Measurements from ENCODE around the gene RALGAPA1. TPM values are rescaled to one million over a fixed set of nuclear protein-coding genes. Genes with fewer than 3 reads are reported as not detected.
"Not testable (repeated sequence)": the region's sequence is repeated elsewhere in the genome, so short reads cannot be mapped to it uniquely, and the experiment has no call there.

Gene RALGAPA1
- total and polyA plus RNA-seq, 2 experiments from 2014 or later: 7.5 to 22.2 TPM

GRCh38 chr14:35786856-35787255 is 22.2 kb downstream of the RALGAPA1 start:
- no peak for TF ChIP-seq EZH2 (IDR thresholded peaks at IDR 0.05; ENCODE audit: insufficient read depth, poor library complexity, severe bottlenecking)
- no peak for TF ChIP-seq EZH2phosphoT487 (IDR thresholded peaks at IDR 0.05; ENCODE audit: insufficient read depth, low read depth)
- Histone ChIP-seq H3K9me3 (ENCODE audit: low read depth) (no peaks in the 10 kb centered on the region), H3K9ac (no peak overlapping the region), H3K36me3 (ENCODE audit: low read depth) (no peaks in the 10 kb centered on the region), H3K27me3 (replicated peaks; ENCODE audit: insufficient read depth) (no peaks in the 10 kb centered on the region), H3K4me1 (ENCODE audit: insufficient read depth) (no peaks in the 10 kb centered on the region), H3K27ac (no peak overlapping the region), H3K9me2 (ENCODE audit: insufficient read depth) (no peaks in the 10 kb centered on the region), H4K20me1 (ENCODE audit: insufficient read depth) (no peaks in the 10 kb centered on the region; the same call in 1 of the 2 replicates), H3K79me2 (ENCODE audit: insufficient read depth) (peaks cover 56% of the 10 kb centered on the region), H3K4me3 (no peak overlapping the region), H3K4me2 (ENCODE audit: unreplicated experiment) (no peak overlapping the region), H2AFZ (no peak overlapping the region), H3F3A (ENCODE audit: insufficient read depth) (no peaks in the 10 kb centered on the region)
- in situ Hi-C loops (cut with MboI): no loop called here
- DNase-seq: no peak
- WGBS, 2 experiments (ENCODE audit: low coverage in 1 of 2, low lambda C conversion rate in 2 of 2, missing lambda C conversion rate in 2 of 2): 91 to 95% methylated on average over 2 of the region's 2 CpGs

GRCh38 chr14:35783699-35784098 is 25.4 kb downstream of the RALGAPA1 start:
- no peak for DNase-seq
- H3K27ac ChIP-seq: no peak overlapping the region
- no peaks in the 10 kb centered on the region for H3K4me1 ChIP-seq (ENCODE audit: insufficient read depth)
- no peak overlapping the region for H3K4me2 ChIP-seq (ENCODE audit: unreplicated experiment)
- H4K20me1 ChIP-seq (ENCODE audit: insufficient read depth): no peaks in the 10 kb centered on the region; the same call in 1 of the 2 replicates
- H3K36me3 ChIP-seq (ENCODE audit: low read depth): no peaks in the 10 kb centered on the region
- no peak overlapping the region for H3K4me3 ChIP-seq
- H3K9me2 ChIP-seq (ENCODE audit: insufficient read depth): no peaks in the 10 kb centered on the region
- whole genome bisulfite sequencing, 2 experiments (ENCODE audit: low coverage in 1 of 2, low lambda C conversion rate in 2 of 2, missing lambda C conversion rate in 2 of 2): 32 to 38% methylated on average over 1 of the region's 1 CpG
- no peaks in the 10 kb centered on the region for H3F3A ChIP-seq (ENCODE audit: insufficient read depth)
- H3K9me3 ChIP-seq (ENCODE audit: low read depth): peaks cover 2% of the 10 kb centered on the region
- H3K27me3 ChIP-seq (replicated peaks; ENCODE audit: insufficient read depth): no peaks in the 10 kb centered on the region
- H2AFZ ChIP-seq: no peak overlapping the region
- in situ Hi-C loops (cut with MboI): no loop called here
- peaks cover 86% of the 10 kb centered on the region for H3K79me2 ChIP-seq (ENCODE audit: insufficient read depth)
- no peak for TF ChIP-seq EZH2phosphoT487 (IDR thresholded peaks at IDR 0.05; ENCODE audit: insufficient read depth, low read depth)
- no peak for TF ChIP-seq EZH2 (IDR thresholded peaks at IDR 0.05; ENCODE audit: insufficient read depth, poor library complexity, severe bottlenecking)
- no peak overlapping the region for H3K9ac ChIP-seq

GRCh38 chr14:35779368-35779767 is 29.7 kb downstream of the RALGAPA1 start:
- H3K9me2 ChIP-seq (ENCODE audit: insufficient read depth): no peaks in the 10 kb centered on the region
- peaks cover 2% of the 10 kb centered on the region for H3K9me3 ChIP-seq (ENCODE audit: low read depth)
- H3F3A ChIP-seq (ENCODE audit: insufficient read depth): no peaks in the 10 kb centered on the region
- H3K9ac ChIP-seq: no peak overlapping the region
- H3K79me2 ChIP-seq (ENCODE audit: insufficient read depth): peaks cover 79% of the 10 kb centered on the region
- H3K4me1 ChIP-seq (ENCODE audit: insufficient read depth): no peaks in the 10 kb centered on the region
- DNase-seq: no peak
- TF ChIP-seq EZH2phosphoT487 (IDR thresholded peaks at IDR 0.05; ENCODE audit: insufficient read depth, low read depth) (no peak), EZH2 (IDR thresholded peaks at IDR 0.05; ENCODE audit: insufficient read depth, poor library complexity, severe bottlenecking) (no peak)
- H3K4me3 ChIP-seq: no peak overlapping the region
- no peaks in the 10 kb centered on the region; the same call in 1 of the 2 replicates for H4K20me1 ChIP-seq (ENCODE audit: insufficient read depth)
- H2AFZ ChIP-seq: no peak overlapping the region
- 97 to 99% methylated on average over 3 of the region's 3 CpGs for WGBS, 2 experiments (ENCODE audit: low coverage in 1 of 2, low lambda C conversion rate in 2 of 2, missing lambda C conversion rate in 2 of 2)
- in situ Hi-C loops (cut with MboI): no loop called here
- H3K27me3 ChIP-seq (replicated peaks; ENCODE audit: insufficient read depth): no peaks in the 10 kb centered on the region
- no peak overlapping the region for H3K27ac ChIP-seq
- H3K36me3 ChIP-seq (ENCODE audit: low read depth): 0 out of 2 replicates have a peak, but pooled peaks cover 6% of the 10 kb centered on the region
- H3K4me2 ChIP-seq (ENCODE audit: unreplicated experiment): no peak overlapping the region

GRCh38 chr14:35777550-35777949 is 31.5 kb downstream of the RALGAPA1 start:
- DNase-seq; in situ Hi-C loops (cut with MboI); H3K36me3 ChIP-seq (ENCODE audit: low read depth); H2AFZ ChIP-seq; H3K9me2 ChIP-seq (ENCODE audit: insufficient read depth); H3K9me3 ChIP-seq (ENCODE audit: low read depth); H3K4me2 ChIP-seq (ENCODE audit: unreplicated experiment); H3K27ac ChIP-seq; H3K9ac ChIP-seq; H3F3A ChIP-seq (ENCODE audit: insufficient read depth); H3K27me3 ChIP-seq (replicated peaks; ENCODE audit: insufficient read depth); H3K4me3 ChIP-seq; H4K20me1 ChIP-seq (ENCODE audit: insufficient read depth); H3K4me1 ChIP-seq (ENCODE audit: insufficient read depth): not testable (repeated sequence)
- 96 to 100% methylated on average over 5 of the region's 5 CpGs for WGBS, 2 experiments (ENCODE audit: low coverage in 1 of 2, low lambda C conversion rate in 2 of 2, missing lambda C conversion rate in 2 of 2)
- peaks cover 62% of the 10 kb centered on the region for H3K79me2 ChIP-seq (ENCODE audit: insufficient read depth)

DNA sequence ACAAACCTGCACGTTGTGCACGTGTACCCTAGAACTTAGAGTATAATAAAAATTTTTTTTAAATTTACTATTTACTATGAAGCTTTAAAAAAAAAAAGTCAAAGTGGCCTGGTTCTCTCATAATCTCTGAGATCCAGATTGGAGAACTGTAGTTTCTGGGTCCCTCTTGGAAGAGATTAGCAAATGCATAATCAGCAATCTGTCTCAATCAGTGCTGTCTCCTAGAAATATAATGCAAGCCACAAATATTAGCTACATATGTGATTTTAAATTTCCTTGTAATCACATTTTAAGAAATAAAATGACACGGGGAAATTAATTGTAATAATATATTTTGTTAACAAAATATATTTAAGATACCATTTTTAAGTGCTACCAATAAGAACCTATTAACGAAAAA is 32.3 kb downstream of the RALGAPA1 start:
- no peak for DNase-seq
- H3K27ac ChIP-seq: no peak overlapping the region
- H3K4me3 ChIP-seq: no peak overlapping the region
- in situ Hi-C loops (cut with MboI): no loop called here
- no peak overlapping the region for H3K4me2 ChIP-seq (ENCODE audit: unreplicated experiment)
- H4K20me1 ChIP-seq (ENCODE audit: insufficient read depth): no peaks in the 10 kb centered on the region; the same call in 1 of the 2 replicates
- no peaks in the 10 kb centered on the region for H3F3A ChIP-seq (ENCODE audit: insufficient read depth)
- H3K79me2 ChIP-seq (ENCODE audit: insufficient read depth): peaks cover 55% of the 10 kb centered on the region
- no peaks in the 10 kb centered on the region for H3K9me2 ChIP-seq (ENCODE audit: insufficient read depth)
- no peaks in the 10 kb centered on the region for H3K4me1 ChIP-seq (ENCODE audit: insufficient read depth)
- 0 out of 2 replicates have a peak, but pooled peaks cover 6% of the 10 kb centered on the region for H3K36me3 ChIP-seq (ENCODE audit: low read depth)
- H3K27me3 ChIP-seq (replicated peaks; ENCODE audit: insufficient read depth): no peaks in the 10 kb centered on the region
- H3K9me3 ChIP-seq (ENCODE audit: low read depth): peaks cover 2% of the 10 kb centered on the region
- no peak overlapping the region for H3K9ac ChIP-seq
- H2AFZ ChIP-seq: no peak overlapping the region
- no peak for TF ChIP-seq EZH2phosphoT487 (IDR thresholded peaks at IDR 0.05; ENCODE audit: insufficient read depth, low read depth)
- TF ChIP-seq EZH2 (IDR thresholded peaks at IDR 0.05; ENCODE audit: insufficient read depth, poor library complexity, severe bottlenecking): no peak
- WGBS, 2 experiments (ENCODE audit: low coverage in 1 of 2, low lambda C conversion rate in 2 of 2, missing lambda C conversion rate in 2 of 2): 93 to 94% methylated on average over 4 of the region's 4 CpGs

GRCh38 chr14:35776085-35776484 is 33.0 kb downstream of the RALGAPA1 start:
- in situ Hi-C loops (cut with MboI); H3K9ac ChIP-seq; H3K4me2 ChIP-seq (ENCODE audit: unreplicated experiment); H3K9me3 ChIP-seq (ENCODE audit: low read depth); DNase-seq; H3K27ac ChIP-seq; H3K4me1 ChIP-seq (ENCODE audit: insufficient read depth); H3K36me3 ChIP-seq (ENCODE audit: low read depth); H3K9me2 ChIP-seq (ENCODE audit: insufficient read depth); H3F3A ChIP-seq (ENCODE audit: insufficient read depth); H4K20me1 ChIP-seq (ENCODE audit: insufficient read depth); H3K27me3 ChIP-seq (replicated peaks; ENCODE audit: insufficient read depth); H2AFZ ChIP-seq; H3K4me3 ChIP-seq: not testable (repeated sequence)
- peaks cover 47% of the 10 kb centered on the region for H3K79me2 ChIP-seq (ENCODE audit: insufficient read depth)
- WGBS, 2 experiments (ENCODE audit: low coverage in 1 of 2, low lambda C conversion rate in 2 of 2, missing lambda C conversion rate in 2 of 2): 84 to 89% methylated on average over 5 of the region's 5 CpGs

All from GM23248 (cell line).